Neural cell (in vitro differentiated cells): ENCODE results near the gene SRSF8.

Source experiments
- EP300 ChIP-seq: fragments of 450-650 bp; conservative IDR thresholded peaks from 2 replicates; pipeline ENCODE4 v1.6.1; 2014; ENCODE audit warnings: antibody characterized with exemption, mild to moderate bottlenecking, moderate library complexity; ENCODE audit not compliant: poor library complexity, severe bottlenecking
- EZH2 ChIP-seq: fragments of 200-600, 300-800 bp; shearing (Covaris generic), sonication (generic); IDR thresholded peaks from 2 replicates; pipeline ENCODE4 v1.6.1; 2014; ENCODE audit warnings: antibody characterized with exemption, low read length, borderline replicate concordance, mild to moderate bottlenecking; ENCODE audit not compliant: insufficient read depth, poor library complexity, severe bottlenecking
- MXI1 ChIP-seq: fragments of 450-650 bp; conservative IDR thresholded peaks from 2 replicates; pipeline ENCODE4 v1.6.1; 2014; ENCODE audit warnings: antibody characterized with exemption, mild to moderate bottlenecking; ENCODE audit not compliant: poor library complexity, severe bottlenecking
- POLR2AphosphoS5 ChIP-seq: IDR thresholded peaks from 2 replicates; pipeline ENCODE4 v1.6.1; 2012
- RAD21 ChIP-seq: fragments of 450-650 bp; conservative IDR thresholded peaks from 2 replicates; pipeline ENCODE4 v1.6.1; 2014; ENCODE audit warnings: antibody characterized with exemption, mild to moderate bottlenecking, moderate library complexity
- SMC3 ChIP-seq: fragments of 450-650 bp; conservative IDR thresholded peaks from 2 replicates; pipeline ENCODE4 v1.6.1; 2014; ENCODE audit warnings: antibody characterized with exemption, mild to moderate bottlenecking, moderate library complexity; ENCODE audit not compliant: poor library complexity
- TAF1 ChIP-seq: IDR thresholded peaks from 2 replicates; pipeline ENCODE4 v1.6.1; 2012; ENCODE audit warnings: low read depth
- TF ChIP-seq, protein P1 (sequence below): fragments of 450-650 bp; IDR thresholded peaks from 2 replicates; pipeline ENCODE4 v1.5.1; 2014; ENCODE audit warnings: antibody characterized with exemption, mild to moderate bottlenecking, moderate library complexity; ENCODE audit not compliant: poor library complexity, severe bottlenecking
- TF ChIP-seq, protein P2 (sequence below): IDR thresholded peaks from 2 replicates; pipeline ENCODE4 v1.6.1; 2012; ENCODE audit warnings: borderline replicate concordance

DNA sequence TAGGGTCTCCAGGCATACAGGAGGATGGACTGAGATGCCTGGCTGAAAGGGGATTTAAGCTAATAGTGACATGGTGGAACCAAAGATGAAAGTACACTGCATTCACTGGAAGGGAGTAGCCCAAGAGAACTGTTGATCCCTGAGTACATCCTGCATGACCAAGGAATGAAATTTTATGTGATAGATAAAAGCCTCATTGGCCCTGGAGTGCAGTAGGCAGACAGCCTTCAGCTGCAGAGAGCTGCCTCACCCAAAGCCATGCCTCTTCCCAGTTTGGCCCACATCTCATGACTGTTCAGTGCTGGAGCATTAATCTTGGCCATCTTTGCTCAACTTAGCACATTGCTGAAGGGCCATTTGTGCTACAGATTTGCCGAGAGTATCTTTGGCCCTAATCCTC, 33.7 kb upstream of the SRSF8 start:
- TF ChIP-seq, protein P1, sequence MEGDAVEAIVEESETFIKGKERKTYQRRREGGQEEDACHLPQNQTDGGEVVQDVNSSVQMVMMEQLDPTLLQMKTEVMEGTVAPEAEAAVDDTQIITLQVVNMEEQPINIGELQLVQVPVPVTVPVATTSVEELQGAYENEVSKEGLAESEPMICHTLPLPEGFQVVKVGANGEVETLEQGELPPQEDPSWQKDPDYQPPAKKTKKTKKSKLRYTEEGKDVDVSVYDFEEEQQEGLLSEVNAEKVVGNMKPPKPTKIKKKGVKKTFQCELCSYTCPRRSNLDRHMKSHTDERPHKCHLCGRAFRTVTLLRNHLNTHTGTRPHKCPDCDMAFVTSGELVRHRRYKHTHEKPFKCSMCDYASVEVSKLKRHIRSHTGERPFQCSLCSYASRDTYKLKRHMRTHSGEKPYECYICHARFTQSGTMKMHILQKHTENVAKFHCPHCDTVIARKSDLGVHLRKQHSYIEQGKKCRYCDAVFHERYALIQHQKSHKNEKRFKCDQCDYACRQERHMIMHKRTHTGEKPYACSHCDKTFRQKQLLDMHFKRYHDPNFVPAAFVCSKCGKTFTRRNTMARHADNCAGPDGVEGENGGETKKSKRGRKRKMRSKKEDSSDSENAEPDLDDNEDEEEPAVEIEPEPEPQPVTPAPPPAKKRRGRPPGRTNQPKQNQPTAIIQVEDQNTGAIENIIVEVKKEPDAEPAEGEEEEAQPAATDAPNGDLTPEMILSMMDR: no peak
- no peak for TF ChIP-seq EZH2
- no peak for TF ChIP-seq TAF1
- TF ChIP-seq POLR2AphosphoS5: no peak
- TF ChIP-seq EP300: no peak
- no peak for TF ChIP-seq RAD21
- no peak for TF ChIP-seq SMC3
- TF ChIP-seq MXI1: no peak
- TF ChIP-seq, protein P2, sequence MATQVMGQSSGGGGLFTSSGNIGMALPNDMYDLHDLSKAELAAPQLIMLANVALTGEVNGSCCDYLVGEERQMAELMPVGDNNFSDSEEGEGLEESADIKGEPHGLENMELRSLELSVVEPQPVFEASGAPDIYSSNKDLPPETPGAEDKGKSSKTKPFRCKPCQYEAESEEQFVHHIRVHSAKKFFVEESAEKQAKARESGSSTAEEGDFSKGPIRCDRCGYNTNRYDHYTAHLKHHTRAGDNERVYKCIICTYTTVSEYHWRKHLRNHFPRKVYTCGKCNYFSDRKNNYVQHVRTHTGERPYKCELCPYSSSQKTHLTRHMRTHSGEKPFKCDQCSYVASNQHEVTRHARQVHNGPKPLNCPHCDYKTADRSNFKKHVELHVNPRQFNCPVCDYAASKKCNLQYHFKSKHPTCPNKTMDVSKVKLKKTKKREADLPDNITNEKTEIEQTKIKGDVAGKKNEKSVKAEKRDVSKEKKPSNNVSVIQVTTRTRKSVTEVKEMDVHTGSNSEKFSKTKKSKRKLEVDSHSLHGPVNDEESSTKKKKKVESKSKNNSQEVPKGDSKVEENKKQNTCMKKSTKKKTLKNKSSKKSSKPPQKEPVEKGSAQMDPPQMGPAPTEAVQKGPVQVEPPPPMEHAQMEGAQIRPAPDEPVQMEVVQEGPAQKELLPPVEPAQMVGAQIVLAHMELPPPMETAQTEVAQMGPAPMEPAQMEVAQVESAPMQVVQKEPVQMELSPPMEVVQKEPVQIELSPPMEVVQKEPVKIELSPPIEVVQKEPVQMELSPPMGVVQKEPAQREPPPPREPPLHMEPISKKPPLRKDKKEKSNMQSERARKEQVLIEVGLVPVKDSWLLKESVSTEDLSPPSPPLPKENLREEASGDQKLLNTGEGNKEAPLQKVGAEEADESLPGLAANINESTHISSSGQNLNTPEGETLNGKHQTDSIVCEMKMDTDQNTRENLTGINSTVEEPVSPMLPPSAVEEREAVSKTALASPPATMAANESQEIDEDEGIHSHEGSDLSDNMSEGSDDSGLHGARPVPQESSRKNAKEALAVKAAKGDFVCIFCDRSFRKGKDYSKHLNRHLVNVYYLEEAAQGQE: no peak
